K562 (cell line): ENCODE results near the gene CARD14. TPM values are rescaled to one million over a fixed set of nuclear protein-coding genes. Genes with fewer than 3 reads are reported as not detected.

ENCODE experiments used
- ATAC-seq: fragments of 200-7000 bp; cut with Tn5 transposase; 3 replicates; pipeline ENCODE4 v1.9.1; 2020; ENCODE audit warnings: moderate library complexity
- BruUV-seq: library from RNA; stranded (reverse); fragments of 400-500 nt; replicated peaks from 2 replicates; lab custom pipeline; 2021; lab: Mats Ljungman, UMichigan
- CTCF ChIA-PET: fragments of 300-600 bp; formaldehyde crosslinking; extraction: SDS; loops from one replicate; lab custom pipeline; 2021; ENCODE audit warnings: low intra/inter-chr PET ratio; lab: Yijun Ruan, JAX
- POLR2A ChIA-PET: fragments of 300-600, 350-650 bp; sonication (Branson Sonifier 250); formaldehyde crosslinking; extraction: SDS; loops from one replicate; lab custom pipeline; 2021; ENCODE audit warnings: antibody characterized with exemption, inconsistent platforms; lab: Yijun Ruan, JAX
- DNase-seq, 4 experiments: peaks; one replicate each; pipeline versions ENCODE4 v3.0.0 to v3.0.0-alpha.2; 2011 to 2018; ENCODE audit warnings: low spot score in 3 of 4, mixed read lengths in 3 of 4; ENCODE audit errors: extremely low read depth in 1 of 4
- FAIRE-seq: peaks from 2 replicates; lab custom pipeline; 2011; peaks lifted over from hg19 to GRCh38; lab: Jason Lieb, UNC
- H2AFZ ChIP-seq: 2 replicates; pipeline ENCODE4 v1.6.0; 2011; ENCODE audit warnings: low read depth, low read length, control low read depth, inconsistent platforms
- H3K27ac ChIP-seq: fragments of 200-600 bp; 3 replicates; pipeline ENCODE4 v1.8.0; 2011; ENCODE audit warnings: low read depth, mild to moderate bottlenecking, control low read depth, inconsistent platforms, low read length, moderate library complexity, mixed read lengths; ENCODE audit errors: extremely low read depth
- H3K27me3 ChIP-seq, 2 experiments: fragments of 300-600 bp in 1 of 2; 2 replicates in 1 of 2; 3 replicates in 1 of 2; pipeline versions ENCODE4 v1.6.0 to v1.8.0; 2011; ENCODE audit warnings: inconsistent platforms in 2 of 2, low read length in 2 of 2, mild to moderate bottlenecking in 1 of 2, mixed read lengths in 1 of 2, moderate library complexity in 1 of 2; ENCODE audit not compliant: control insufficient read depth in 2 of 2, insufficient read depth in 2 of 2
- H3K36me3 ChIP-seq: fragments of 300-600 bp; 3 replicates; pipeline ENCODE4 v1.8.0; 2011; ENCODE audit warnings: mild to moderate bottlenecking, low read length, inconsistent platforms; ENCODE audit not compliant: control insufficient read depth, insufficient read depth
- H3K4me1 ChIP-seq, 2 experiments: fragments of 200-600 bp in 1 of 2; replicated peaks in 1 of 2; 2 replicates in 1 of 2; 3 replicates in 1 of 2; pipeline versions ENCODE4 v1.5.1 to v1.8.0; 2011; ENCODE audit warnings: inconsistent platforms in 2 of 2, low read length in 2 of 2, mild to moderate bottlenecking in 1 of 2, mixed read lengths in 1 of 2, moderate library complexity in 1 of 2; ENCODE audit not compliant: control insufficient read depth in 2 of 2, insufficient read depth in 2 of 2
- H3K4me2 ChIP-seq: 2 replicates; pipeline ENCODE4 v1.6.1; 2011; ENCODE audit warnings: low read length, control low read depth, inconsistent platforms, mixed read lengths; ENCODE audit not compliant: insufficient read depth
- H3K4me3 ChIP-seq: fragments of 200-600 bp; sonication (generic), shearing (Covaris generic); 2 replicates; pipeline ENCODE4 v1.5.1; 2016; ENCODE audit warnings: control low read depth, inconsistent platforms
- H3K79me2 ChIP-seq: fragments of 200-600 bp; 3 replicates; pipeline ENCODE4 v1.8.0; 2011; ENCODE audit warnings: low read length, inconsistent platforms; ENCODE audit not compliant: control insufficient read depth, insufficient read depth
- H3K9ac ChIP-seq, 2 experiments: 2 replicates each; pipeline versions ENCODE4 v1.6.0 to v1.6.1; 2011; ENCODE audit warnings: low read depth in 2 of 2, low read length in 2 of 2, control low read depth in 1 of 2, inconsistent platforms in 1 of 2, mild to moderate bottlenecking in 1 of 2, mixed read lengths in 1 of 2; ENCODE audit not compliant: insufficient read depth in 1 of 2
- H3K9me1 ChIP-seq: one replicate; pipeline ENCODE4 v1.6.0; 2011; ENCODE audit warnings: inconsistent platforms, mild to moderate bottlenecking, low read length, moderate library complexity; ENCODE audit not compliant: control insufficient read depth, insufficient read depth
- H3K9me3 ChIP-seq: replicated peaks from 2 replicates; pipeline ENCODE4 v1.5.1; 2011; ENCODE audit warnings: low read depth, low read length, inconsistent platforms; ENCODE audit not compliant: control insufficient read depth, insufficient read depth
- H4K20me1 ChIP-seq: replicated peaks from 2 replicates; pipeline ENCODE4 v1.6.1; 2011; ENCODE audit warnings: low read length, inconsistent platforms, mixed read lengths; ENCODE audit not compliant: control insufficient read depth, insufficient read depth
- BCL6 ChIP-seq: fragments of 250-450 bp; sonication (Bioruptor Pico); IDR thresholded peaks from 2 replicates; pipeline ENCODE4 v1.4.0; 2020
- DPF2 ChIP-seq: fragments of 450-650 bp; IDR thresholded peaks from 2 replicates; pipeline ENCODE4 v1.6.1; 2016
- GTF2E2 ChIP-seq: fragments of 200-800 bp; sonication (Bioruptor generic); IDR thresholded peaks from 2 replicates; pipeline ENCODE4 v1.6.1; 2016; ENCODE audit warnings: missing genetic modification characterization, missing compliant biosample characterization
- KDM5B ChIP-seq: fragments of 200-600 bp; sonication (generic); IDR thresholded peaks from 2 replicates; pipeline ENCODE4 v1.6.1; 2012; ENCODE audit warnings: low read depth, mild to moderate bottlenecking, moderate library complexity, low read length, control low read depth, inconsistent platforms; ENCODE audit not compliant: insufficient replicate concordance
- MECOM ChIP-seq: fragments of 250-450 bp; sonication (Bioruptor Pico); IDR thresholded peaks from 2 replicates; pipeline ENCODE4 v1.8.0; 2022; ENCODE audit warnings: inconsistent platforms
- TAF1 ChIP-seq: IDR thresholded peaks from 2 replicates; pipeline ENCODE4 v1.6.1; 2011; ENCODE audit warnings: mild to moderate bottlenecking, low read length, moderate library complexity; ENCODE audit not compliant: insufficient read depth, control insufficient read depth, severe bottlenecking; ENCODE audit errors: extremely low read depth
- ZC3H8 ChIP-seq: fragments of 450-650 bp; IDR thresholded peaks from 2 replicates; pipeline ENCODE4 v1.6.1; 2017
- ZNF280A ChIP-seq: fragments of 450-650 bp; IDR thresholded peaks from 2 replicates; pipeline ENCODE4 v1.6.1; 2018; ENCODE audit warnings: mild to moderate bottlenecking, low read depth; ENCODE audit not compliant: partially characterized antibody
- ZNF785 ChIP-seq: fragments of 250-450 bp; sonication (Bioruptor Pico); IDR thresholded peaks from 2 replicates; pipeline ENCODE4 v1.4.0; 2020; ENCODE audit warnings: mild to moderate bottlenecking
- WGBS: fragments of 100-300 bp; shearing (Covaris generic); methylation state at CpG from one replicate; pipeline ENCODE4 v1.1.6; 2016; ENCODE audit warnings: low coverage, mixed read lengths; ENCODE audit not compliant: insufficient coverage; ENCODE audit errors: missing lambda C conversion rate; 5-methylcytosine and 5-hydroxymethylcytosine counted together
- in situ Hi-C: fragments of 300-500 bp; cut with MboI; formaldehyde crosslinking; loops from 4 replicates; pipeline ENCODE4 v1.15.0; 2018; ENCODE audit warnings: inconsistent platforms, mixed read lengths
- intact Hi-C: fragments of 100-400 bp; cut with micrococcal nuclease; formaldehyde crosslinking; loops from 2 replicates; pipeline ENCODE4 v1.14.2; 2022
- polyA plus RNA-seq, 8 experiments: library from polyadenylated mRNA; depleted of rRNA in 4 of 8; stranded (reverse) in 5 of 8; unstranded in 3 of 8; fragments of >200 nt; fragmentation: Nextera tagmentation in 2 of 8; fragmentation: Illumina TruSeq in 1 of 8; extraction: Ambion mirVana in 2 of 8; extraction: Trizol in 1 of 8; gene quantifications; 2 replicates each; pipeline versions ENCODE4 v1.2.1 to v1.2.3, GENCODE V29; 2011 to 2014; ENCODE audit warnings: inconsistent platforms in 1 of 8, missing spikeins in 1 of 8
- total RNA-seq, 7 experiments: library from RNA; depleted of rRNA in 6 of 7; stranded (reverse); fragments of >200 nt in 6 of 7; fragmentation: Illumina TruSeq in 2 of 7; extraction: Trizol in 2 of 7; gene quantifications; 2 replicates each; pipeline versions ENCODE4 v1.2.1 to v1.2.3, GENCODE V29; 2011 to 2021; ENCODE audit warnings: low replicate concordance in 1 of 7

Gene CARD14
- total and polyA plus RNA-seq, 9 of the 15 experiments (the other 6 are each of a cell fraction or from before 2014, with no cell fraction given), result not detected

GRCh38 chr17:80248001-80248893 is 78.4 kb downstream of the CARD14 start:
- in situ Hi-C loops, result no loop called here
- POLR2A ChIA-PET, result interaction anchor here (0.5 to 0.6 kb wide), 2 partner anchors 64 to 642 kb away, joined by 3 read pairs; no protein-coding TSS in a partner anchor
- CTCF ChIA-PET, result no interaction called here
- Histone ChIP-seq H3K9ac (peak overlapping the region in 1 of 2 experiments; percentile 35; a peak in 1 of 4 replicates), H3K27ac (no peak overlapping the region), H3K9me3 (no peaks in the 10 kb centered on the region), H3K9me1 (no peaks in the 10 kb centered on the region), H3K4me3 (no peak overlapping the region), H3K4me2 (no peak overlapping the region), H4K20me1 (no peaks in the 10 kb centered on the region), H3K36me3 (no peaks in the 10 kb centered on the region), H3K79me2 (no peaks in the 10 kb centered on the region), H3K27me3 (no peaks in the 10 kb centered on the region), H3K4me1 (peaks cover 1 to 56% of the 10 kb centered on the region in 2 experiments; a peak in 3 of 5 replicates), H2AFZ (no peak overlapping the region)
- BruUV-seq, result no TSS peak
- ATAC-seq, result no peak
- TF ChIP-seq ZNF280A (no peak), TAF1 (no peak), ZC3H8 (no peak), BCL6 (CRISPR knock-in tag) (no peak), MECOM (CRISPR knock-in tag) (no peak), ZNF785 (CRISPR knock-in tag) (no peak), GTF2E2 (tag) (no peak), DPF2 (no peak), KDM5B (no peak)
- intact Hi-C loops, result no loop called here
- peak in 1 of 4 experiments; percentile 8 for DNase-seq
- WGBS, result 89% methylated on average over 18 of the region's 23 CpGs
- FAIRE-seq, result no peak
